Kidney epithelial cell (primary cell): Measurements from ENCODE around the gene BCOR. TPM values are rescaled to one million over a fixed set of nuclear protein-coding genes. Genes with fewer than 3 reads are reported as not detected.

Experiments used
- DNase-seq: peaks from one replicate; pipeline ENCODE4 v3.0.0-alpha.2; 2010; ENCODE audit warnings: low read depth
- H3K27me3 ChIP-seq: 2 replicates; pipeline ENCODE4 v1.6.0; 2011; ENCODE audit warnings: low read length; ENCODE audit not compliant: control insufficient read depth, insufficient read depth
- H3K36me3 ChIP-seq: 2 replicates; pipeline ENCODE4 v1.5.1; 2011; ENCODE audit warnings: low read length; ENCODE audit not compliant: control insufficient read depth, insufficient read depth
- H3K4me3 ChIP-seq: 2 replicates; pipeline ENCODE4 v1.5.1; 2011; ENCODE audit warnings: low read depth, mild to moderate bottlenecking, control low read depth, low read length
- total RNA-seq: library from RNA; depleted of rRNA; stranded (reverse); fragments of >200 nt; gene quantifications from 2 replicates; pipeline ENCODE4 v1.2.3, GENCODE V29; 2015
- TF ChIP-seq, protein P1 (sequence below): IDR thresholded peaks from 2 replicates; pipeline ENCODE4 v1.5.1; 2011; ENCODE audit warnings: mild to moderate bottlenecking, moderate library complexity, low read length, control low read depth, inconsistent platforms; ENCODE audit not compliant: insufficient read depth, poor library complexity, severe bottlenecking

BCOR gene
- total RNA-seq, 1 donor from 2014 or later = 29.5 TPM

DNA sequence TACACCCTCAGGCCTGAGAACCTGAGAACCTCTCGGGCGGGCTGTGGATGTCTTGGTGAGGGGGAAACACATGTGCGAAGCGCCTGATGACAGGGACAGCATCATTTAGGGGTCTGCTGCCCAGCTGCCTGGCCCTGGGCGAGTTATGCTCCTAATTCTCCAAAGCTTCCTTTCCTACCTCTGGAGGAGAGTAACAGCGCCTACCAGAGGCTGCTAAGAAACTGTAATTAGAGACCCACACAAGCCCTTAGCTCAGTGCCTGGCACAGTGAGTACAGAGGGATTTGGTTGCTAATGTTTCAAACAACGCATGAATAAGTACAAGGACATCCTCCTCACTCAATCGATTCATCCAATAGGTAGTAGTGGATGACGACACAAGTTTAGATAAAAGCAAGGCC, 40.4 kb downstream of the BCOR start:
- Histone ChIP-seq H3K27me3 (no peaks in the 10 kb centered on the region), H3K36me3 (peaks cover 3% of the 10 kb centered on the region), H3K4me3 (no peak overlapping the region)
- DNase-seq = no peak
- TF ChIP-seq, protein P1, sequence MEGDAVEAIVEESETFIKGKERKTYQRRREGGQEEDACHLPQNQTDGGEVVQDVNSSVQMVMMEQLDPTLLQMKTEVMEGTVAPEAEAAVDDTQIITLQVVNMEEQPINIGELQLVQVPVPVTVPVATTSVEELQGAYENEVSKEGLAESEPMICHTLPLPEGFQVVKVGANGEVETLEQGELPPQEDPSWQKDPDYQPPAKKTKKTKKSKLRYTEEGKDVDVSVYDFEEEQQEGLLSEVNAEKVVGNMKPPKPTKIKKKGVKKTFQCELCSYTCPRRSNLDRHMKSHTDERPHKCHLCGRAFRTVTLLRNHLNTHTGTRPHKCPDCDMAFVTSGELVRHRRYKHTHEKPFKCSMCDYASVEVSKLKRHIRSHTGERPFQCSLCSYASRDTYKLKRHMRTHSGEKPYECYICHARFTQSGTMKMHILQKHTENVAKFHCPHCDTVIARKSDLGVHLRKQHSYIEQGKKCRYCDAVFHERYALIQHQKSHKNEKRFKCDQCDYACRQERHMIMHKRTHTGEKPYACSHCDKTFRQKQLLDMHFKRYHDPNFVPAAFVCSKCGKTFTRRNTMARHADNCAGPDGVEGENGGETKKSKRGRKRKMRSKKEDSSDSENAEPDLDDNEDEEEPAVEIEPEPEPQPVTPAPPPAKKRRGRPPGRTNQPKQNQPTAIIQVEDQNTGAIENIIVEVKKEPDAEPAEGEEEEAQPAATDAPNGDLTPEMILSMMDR = no peak

DNA sequence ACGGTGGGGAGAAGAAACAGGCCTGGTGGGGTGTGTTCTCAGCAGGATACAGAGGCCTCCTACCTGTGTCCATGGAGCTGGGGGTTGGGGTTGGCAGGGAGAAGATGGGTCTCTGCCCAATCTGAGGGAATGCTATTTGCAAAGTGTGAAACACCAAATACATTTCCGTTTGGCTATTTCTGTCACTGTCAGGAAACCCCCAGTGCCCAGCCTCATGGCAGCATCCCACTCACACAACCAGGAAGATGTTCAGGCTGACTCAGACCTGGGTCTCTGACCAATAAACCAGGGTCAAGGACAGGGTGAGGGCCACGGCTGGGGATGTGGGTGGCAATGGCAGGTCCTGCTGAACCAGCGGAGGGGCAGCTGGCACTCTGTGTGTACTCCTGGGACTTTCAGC, 41.3 kb downstream of the BCOR start:
- DNase-seq = no peak
- Histone ChIP-seq H3K36me3 (peaks cover 3% of the 10 kb centered on the region), H3K27me3 (no peaks in the 10 kb centered on the region), H3K4me3 (no peak overlapping the region)
- TF ChIP-seq, protein P1 = no peak

DNA sequence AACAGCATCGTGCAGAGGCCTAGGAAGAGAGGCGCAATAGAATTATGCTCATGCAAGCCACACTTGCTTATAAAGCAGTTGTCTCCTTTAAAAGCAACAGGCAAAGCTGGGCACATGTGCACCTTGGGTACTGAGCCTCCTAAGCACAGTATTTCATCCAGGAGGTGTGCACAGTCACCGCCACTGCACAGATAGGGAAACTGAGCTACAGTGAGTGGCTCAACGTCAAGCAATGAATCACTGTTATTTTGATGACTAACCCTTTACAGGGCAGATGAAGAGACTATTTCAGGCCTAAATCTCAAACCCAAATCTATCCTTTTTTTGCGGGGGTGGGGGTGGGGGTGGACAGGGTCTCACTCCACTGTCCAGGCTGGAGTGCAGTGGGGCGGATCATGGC, 42.3 kb downstream of the BCOR start:
- Histone ChIP-seq H3K36me3 (peaks cover 2% of the 10 kb centered on the region), H3K4me3 (no peak overlapping the region), H3K27me3 (no peaks in the 10 kb centered on the region)
- DNase-seq = no peak
- TF ChIP-seq, protein P1 = no peak

DNA sequence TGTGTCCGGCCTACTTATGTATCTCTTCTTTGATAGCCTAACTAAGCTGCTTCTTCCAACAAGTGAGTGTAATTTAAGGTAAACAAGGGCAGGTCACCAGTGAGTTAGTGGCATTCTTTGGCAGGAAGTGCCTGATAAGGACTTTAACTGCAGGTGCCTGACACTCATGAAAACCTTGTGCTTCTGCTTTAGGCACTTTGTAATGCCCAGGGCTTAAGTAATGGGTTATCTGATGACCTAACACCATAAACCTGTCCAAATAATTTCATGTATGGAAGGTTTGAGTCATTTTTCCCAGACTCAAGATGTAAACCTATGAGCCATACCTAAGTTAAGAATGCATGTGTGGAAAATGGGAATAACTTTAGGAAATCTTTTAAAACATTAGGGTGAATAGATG, 43.0 kb downstream of the BCOR start:
- no peak for DNase-seq
- TF ChIP-seq, protein P1 = no peak
- H3K4me3 ChIP-seq = no peak overlapping the region
- no peaks in the 10 kb centered on the region for H3K27me3 ChIP-seq
- peaks cover 2% of the 10 kb centered on the region for H3K36me3 ChIP-seq

DNA sequence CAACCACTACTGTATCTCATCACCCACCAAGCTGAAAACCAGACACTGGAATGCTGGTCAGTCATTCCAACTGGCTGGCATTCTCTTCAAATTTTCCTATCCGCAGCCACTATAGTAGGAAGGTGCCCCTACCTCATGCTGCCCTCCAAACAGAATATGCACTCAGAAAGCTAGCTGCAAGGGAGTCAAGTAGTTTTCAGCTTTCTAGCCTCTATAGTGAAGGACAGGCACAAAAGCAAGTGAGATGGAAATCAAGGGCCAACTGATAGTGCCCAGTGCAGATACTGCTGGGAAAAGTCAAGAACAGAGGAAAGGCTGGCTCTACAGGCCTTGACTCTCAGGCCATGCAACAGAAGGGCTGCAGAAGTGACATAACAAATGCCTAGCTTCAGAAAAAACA, 47.2 kb downstream of the BCOR start:
- H3K36me3 ChIP-seq = peaks cover 2% of the 10 kb centered on the region
- no peak for DNase-seq
- TF ChIP-seq, protein P1 = no peak
- no peaks in the 10 kb centered on the region for H3K27me3 ChIP-seq
- no peak overlapping the region for H3K4me3 ChIP-seq

DNA sequence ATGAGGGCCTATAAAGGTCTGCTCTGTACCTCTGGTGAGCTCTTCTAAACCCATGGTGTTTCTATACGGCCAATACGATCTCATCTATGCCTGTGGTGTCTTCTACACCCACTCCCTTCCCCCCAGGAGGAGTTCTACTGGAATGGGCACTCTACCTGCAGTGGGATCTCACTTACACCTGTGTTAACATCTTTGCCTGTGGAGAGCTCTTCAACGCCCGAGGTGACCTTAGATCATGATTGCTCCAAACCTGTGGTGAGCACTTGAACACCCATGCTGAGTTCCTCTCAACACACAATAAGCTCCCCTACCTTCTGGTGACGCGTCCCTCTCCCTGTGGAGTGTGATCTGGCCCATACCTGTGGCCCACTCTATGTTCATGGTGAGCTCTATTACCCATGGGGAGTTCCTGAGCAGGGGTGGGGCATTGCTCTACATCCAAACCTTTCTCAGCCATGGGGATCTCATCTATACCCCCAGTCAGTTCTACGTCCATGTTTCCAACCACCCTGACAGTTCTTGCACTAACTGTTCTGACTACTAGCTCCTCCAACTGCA, 48.6 kb downstream of the BCOR start:
- peaks cover 2% of the 10 kb centered on the region for H3K36me3 ChIP-seq
- no peak overlapping the region for H3K4me3 ChIP-seq
- TF ChIP-seq, protein P1 = no peak
- H3K27me3 ChIP-seq = no peaks in the 10 kb centered on the region
- no peak for DNase-seq
